Trophoblast cell (in vitro differentiated cells and primary cell): ENCODE results near the gene KCNA3.
A peak's percentile ranks its signal among the peaks of the same experiment; 100 is the strongest.

Source experiments
- DNase-seq, 2 donors: peaks; one replicate each; pipeline ENCODE4 v3.0.0-alpha.2; 2016
- H2AFZ ChIP-seq: 2 replicates; pipeline ENCODE4 v1.6.1; 2013; ENCODE audit warnings: low read length, moderate library complexity, mild to moderate bottlenecking; ENCODE audit not compliant: insufficient read depth, poor library complexity
- H2AK5ac ChIP-seq: 2 replicates; pipeline ENCODE4 v1.6.1; 2013; ENCODE audit warnings: mild to moderate bottlenecking, low read length
- H2BK120ac ChIP-seq: 2 replicates; pipeline ENCODE4 v1.6.1; 2013; ENCODE audit warnings: low read length, mild to moderate bottlenecking, moderate library complexity; ENCODE audit not compliant: insufficient read depth, poor library complexity
- H2BK12ac ChIP-seq: 2 replicates; pipeline ENCODE4 v1.6.1; 2013; ENCODE audit warnings: mild to moderate bottlenecking, low read length, moderate library complexity
- H2BK5ac ChIP-seq: 2 replicates; pipeline ENCODE4 v1.6.1; 2013; ENCODE audit warnings: low read length, low read depth, moderate library complexity, mild to moderate bottlenecking; ENCODE audit not compliant: poor library complexity
- H3K14ac ChIP-seq: 2 replicates; pipeline ENCODE4 v1.6.1; 2013; ENCODE audit warnings: mild to moderate bottlenecking, low read length
- H3K18ac ChIP-seq: 2 replicates; pipeline ENCODE4 v1.6.1; 2013; ENCODE audit warnings: mild to moderate bottlenecking, low read length
- H3K23ac ChIP-seq: 2 replicates; pipeline ENCODE4 v1.6.1; 2013; ENCODE audit warnings: low read length
- H3K27ac ChIP-seq: 2 replicates; pipeline ENCODE4 v1.5.1; 2013; ENCODE audit warnings: low read depth, mild to moderate bottlenecking, inconsistent platforms, low read length, moderate library complexity
- H3K27me3 ChIP-seq: 2 replicates; pipeline ENCODE4 v1.6.1; 2013; ENCODE audit warnings: inconsistent platforms, mild to moderate bottlenecking, low read length, moderate library complexity; ENCODE audit not compliant: insufficient read depth
- H3K36me3 ChIP-seq, 2 experiments: 1 replicate in 1 of 2; 2 replicates in 1 of 2; pipeline ENCODE4 v1.6.1; 2013; ENCODE audit warnings: low read length in 2 of 2, mild to moderate bottlenecking in 2 of 2, moderate library complexity in 1 of 2; ENCODE audit not compliant: insufficient read depth in 2 of 2, control insufficient read depth in 1 of 2
- H3K4ac ChIP-seq: 2 replicates; pipeline ENCODE4 v1.6.1; 2013; ENCODE audit warnings: low read depth, mild to moderate bottlenecking, low read length, moderate library complexity
- H3K4me1 ChIP-seq, 2 experiments: 1 replicate in 1 of 2; 2 replicates in 1 of 2; pipeline ENCODE4 v1.6.1; 2013; ENCODE audit warnings: low read length in 2 of 2, mild to moderate bottlenecking in 2 of 2, moderate library complexity in 1 of 2; ENCODE audit not compliant: insufficient read depth in 2 of 2, control insufficient read depth in 1 of 2
- H3K4me2 ChIP-seq: 2 replicates; pipeline ENCODE4 v1.6.1; 2013; ENCODE audit warnings: inconsistent platforms, mild to moderate bottlenecking, low read length, moderate library complexity
- H3K4me3 ChIP-seq: 2 replicates; pipeline ENCODE4 v1.5.1; 2013; ENCODE audit warnings: mild to moderate bottlenecking, low read depth, low read length, inconsistent platforms
- H3K79me1 ChIP-seq: one replicate; pipeline ENCODE4 v1.6.1; 2013; ENCODE audit warnings: low read length
- H3K79me2 ChIP-seq: 2 replicates; pipeline ENCODE4 v1.6.1; 2013; ENCODE audit warnings: low read length, mild to moderate bottlenecking; ENCODE audit not compliant: control insufficient read depth, insufficient read depth, poor library complexity
- H3K9ac ChIP-seq: 2 replicates; pipeline ENCODE4 v1.6.1; 2013; ENCODE audit warnings: mild to moderate bottlenecking, low read length
- H3K9me3 ChIP-seq: 2 replicates; pipeline ENCODE4 v1.6.1; 2013; ENCODE audit warnings: low read depth, mild to moderate bottlenecking, control low read depth, inconsistent platforms, low read length; ENCODE audit not compliant: insufficient read depth
- H4K12ac ChIP-seq: 2 replicates; pipeline ENCODE4 v1.6.1; 2013; ENCODE audit warnings: low read depth, mild to moderate bottlenecking, low read length, moderate library complexity
- H4K8ac ChIP-seq: 2 replicates; pipeline ENCODE4 v1.6.1; 2013; ENCODE audit warnings: low read depth, mild to moderate bottlenecking, low read length, moderate library complexity
- H4K91ac ChIP-seq: one replicate; pipeline ENCODE4 v1.6.1; 2013; ENCODE audit warnings: low read depth, mild to moderate bottlenecking, low read length, moderate library complexity
- WGBS: extraction: QIAGEN DNeasy Blood & Tissue Kit; methylation state at CpG from one replicate; pipeline ENCODE4 v1.1.7; 2013; ENCODE audit warnings: missing lambda C conversion rate; ENCODE audit not compliant: insufficient read length, insufficient coverage; ENCODE audit errors: extremely low coverage; 5-methylcytosine and 5-hydroxymethylcytosine counted together

The KCNA3 gene

GRCh38 chr1:110708974-110709440, 34.3 kb upstream of the KCNA3 start:
- Histone ChIP-seq H3K4ac (no peak overlapping the region), H3K14ac (no peak overlapping the region), H2AFZ (no peak overlapping the region), H3K79me2 (no peaks in the 10 kb centered on the region), H3K4me1 (no peaks in the 10 kb centered on the region), H3K18ac (no peak overlapping the region), H3K27ac (no peak overlapping the region), H2BK5ac (no peak overlapping the region), H3K27me3 (no peaks in the 10 kb centered on the region), H4K8ac (no peak overlapping the region), H2BK120ac (no peak overlapping the region), H4K91ac (no peak overlapping the region), H2BK12ac (no peak overlapping the region), H3K23ac (no peak overlapping the region), H3K79me1 (no peaks in the 10 kb centered on the region), H3K4me2 (no peak overlapping the region), H4K12ac (no peak overlapping the region), H3K9me3 (no peaks in the 10 kb centered on the region), H3K36me3 (no peaks in the 10 kb centered on the region), H3K9ac (no peak overlapping the region), H3K4me3 (no peak overlapping the region), H2AK5ac (no peak overlapping the region)
- peak in 1 of 2 donors; percentile 3 for DNase-seq
- no CpG with 5 or more reads among the region's 1 CpG for WGBS

- whole genome bisulfite sequencing: no CpG with 5 or more reads among the region's 2 CpGs
- H3K14ac ChIP-seq: no peak overlapping the region
- no peaks in the 10 kb centered on the region for H3K9me3 ChIP-seq
Observed at GRCh38 chr1:110707232-110707631, 32.5 kb upstream of the KCNA3 start.

GRCh38 chr1:110706621-110707020, 31.9 kb upstream of the KCNA3 start:
- Histone ChIP-seq H3K9ac (no peak overlapping the region), H2AFZ (no peak overlapping the region), H4K91ac (no peak overlapping the region), H3K79me1 (no peaks in the 10 kb centered on the region), H3K4me2 (no peak overlapping the region), H3K27me3 (no peaks in the 10 kb centered on the region), H3K4ac (no peak overlapping the region), H2AK5ac (no peak overlapping the region), H2BK120ac (no peak overlapping the region), H2BK5ac (no peak overlapping the region), H3K14ac (no peak overlapping the region), H3K4me1 (no peaks in the 10 kb centered on the region), H3K23ac (no peak overlapping the region), H3K36me3 (no peaks in the 10 kb centered on the region), H4K12ac (no peak overlapping the region), H3K79me2 (no peaks in the 10 kb centered on the region), H3K27ac (no peak overlapping the region), H3K18ac (no peak overlapping the region), H2BK12ac (no peak overlapping the region), H4K8ac (no peak overlapping the region), H3K9me3 (no peaks in the 10 kb centered on the region), H3K4me3 (no peak overlapping the region)
- WGBS: no CpG with 5 or more reads among the region's 1 CpG
- no peak for DNase-seq

More at GRCh38 chr1:110707232-110707631, 32.5 kb upstream of the KCNA3 start:
- Histone ChIP-seq H3K4me1 (no peaks in the 10 kb centered on the region), H2AK5ac (no peak overlapping the region), H4K12ac (no peak overlapping the region), H3K9ac (no peak overlapping the region), H4K8ac (no peak overlapping the region), H3K27me3 (no peaks in the 10 kb centered on the region), H4K91ac (no peak overlapping the region), H3K23ac (no peak overlapping the region), H3K79me2 (no peaks in the 10 kb centered on the region), H2BK5ac (no peak overlapping the region), H3K4ac (no peak overlapping the region), H3K4me2 (no peak overlapping the region), H3K4me3 (no peak overlapping the region), H2BK120ac (no peak overlapping the region), H3K18ac (no peak overlapping the region), H2BK12ac (no peak overlapping the region), H3K36me3 (no peaks in the 10 kb centered on the region), H2AFZ (no peak overlapping the region), H3K27ac (no peak overlapping the region), H3K79me1 (no peaks in the 10 kb centered on the region)
- DNase-seq: peak; percentile 17 to 18

- Histone ChIP-seq H4K8ac (no peak overlapping the region), H2BK120ac (no peak overlapping the region), H3K4me1 (no peaks in the 10 kb centered on the region), H2BK5ac (no peak overlapping the region), H2BK12ac (no peak overlapping the region), H3K27ac (no peak overlapping the region), H3K9me3 (no peaks in the 10 kb centered on the region), H3K4ac (no peak overlapping the region), H3K36me3 (no peaks in the 10 kb centered on the region), H4K12ac (no peak overlapping the region), H2AK5ac (no peak overlapping the region), H3K4me3 (no peak overlapping the region), H3K79me2 (no peaks in the 10 kb centered on the region), H3K18ac (no peak overlapping the region), H3K14ac (no peak overlapping the region), H3K4me2 (no peak overlapping the region), H3K23ac (no peak overlapping the region), H4K91ac (no peak overlapping the region), H3K9ac (no peak overlapping the region), H2AFZ (no peak overlapping the region), H3K27me3 (no peaks in the 10 kb centered on the region), H3K79me1 (no peaks in the 10 kb centered on the region)
- no CpG with 5 or more reads among the region's 1 CpG for WGBS
- DNase-seq: no peak
Observed at GRCh38 chr1:110702260-110702659, 27.5 kb upstream of the KCNA3 start.
